ENCODE data around the gene RHEBL1. TPM values are rescaled to one million over a fixed set of nuclear protein-coding genes. Genes with fewer than 3 reads are reported as not detected.

RHEBL1 gene
- polyA plus RNA-seq, 1 donor (not counting 4 experiments of a cell fraction or from before 2014, with no cell fraction given), result 0.51 TPM

DNA sequence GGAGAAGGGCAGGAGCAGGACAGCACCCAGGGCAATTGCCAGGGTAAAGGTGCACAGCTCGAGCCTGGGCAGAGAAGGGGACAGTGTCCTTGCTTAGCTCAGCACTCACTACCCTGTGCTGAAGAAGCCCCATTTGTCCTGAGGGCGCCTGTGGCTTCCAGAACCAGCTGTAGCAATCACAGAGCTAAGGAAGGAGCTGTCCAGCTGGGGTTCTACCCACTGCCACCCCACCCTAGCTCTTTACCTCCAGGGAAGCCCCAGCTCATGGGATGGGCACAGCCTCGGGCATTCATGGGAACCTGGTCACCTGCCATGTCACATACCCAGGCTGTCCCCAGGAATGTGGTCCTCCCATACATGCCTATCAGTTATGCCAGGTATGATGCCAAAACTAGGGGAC, 35.0 kb upstream of the RHEBL1 start:
- Histone ChIP-seq H3K4me2 (ENCODE audit: control insufficient read depth, extremely low read depth, insufficient read depth, low read depth, low read length) (no peak overlapping the region), H3K27ac (ENCODE audit: control insufficient read depth, insufficient read depth, low read length) (no peak overlapping the region), H2AFZ (ENCODE audit: control insufficient read depth, low read length) (no peak overlapping the region), H3K4me1 (ENCODE audit: control insufficient read depth, extremely low read depth, insufficient read depth, low read length) (peaks cover 17% of the 10 kb centered on the region), H3K9me1 (ENCODE audit: control insufficient read depth, extremely low read depth, insufficient read depth, low read length) (no peaks in the 10 kb centered on the region), H3K9me3 (ENCODE audit: control insufficient read depth, low read depth, low read length) (no peaks in the 10 kb centered on the region), H3K9ac (ENCODE audit: control insufficient read depth, extremely low read depth, insufficient read depth, low read length) (no peak overlapping the region), H3K4me3 (ENCODE audit: control insufficient read depth in 2 of 3, extremely low read depth in 1 of 3, insufficient read depth in 2 of 3, low read depth in 1 of 3, low read length in 3 of 3) (no peak overlapping the region), H3K36me3 (ENCODE audit: control insufficient read depth in 2 of 2, extremely low read depth in 1 of 2, insufficient read depth in 2 of 2, low read length in 2 of 2) (peaks cover 24 to 39% of the 10 kb centered on the region in 2 experiments), H3K79me2 (ENCODE audit: control insufficient read depth, insufficient read depth, low read length) (peaks cover 18% of the 10 kb centered on the region), H3K27me3 (ENCODE audit: control insufficient read depth, extremely low read depth, insufficient read depth, low read length) (no peaks in the 10 kb centered on the region), H4K20me1 (ENCODE audit: control insufficient read depth, extremely low read depth, insufficient read depth, low read length) (no peaks in the 10 kb centered on the region)
- FAIRE-seq (no peak), DNase-seq (ENCODE audit: low read depth, low spot score) (no peak)
- TF ChIP-seq, protein P1, sequence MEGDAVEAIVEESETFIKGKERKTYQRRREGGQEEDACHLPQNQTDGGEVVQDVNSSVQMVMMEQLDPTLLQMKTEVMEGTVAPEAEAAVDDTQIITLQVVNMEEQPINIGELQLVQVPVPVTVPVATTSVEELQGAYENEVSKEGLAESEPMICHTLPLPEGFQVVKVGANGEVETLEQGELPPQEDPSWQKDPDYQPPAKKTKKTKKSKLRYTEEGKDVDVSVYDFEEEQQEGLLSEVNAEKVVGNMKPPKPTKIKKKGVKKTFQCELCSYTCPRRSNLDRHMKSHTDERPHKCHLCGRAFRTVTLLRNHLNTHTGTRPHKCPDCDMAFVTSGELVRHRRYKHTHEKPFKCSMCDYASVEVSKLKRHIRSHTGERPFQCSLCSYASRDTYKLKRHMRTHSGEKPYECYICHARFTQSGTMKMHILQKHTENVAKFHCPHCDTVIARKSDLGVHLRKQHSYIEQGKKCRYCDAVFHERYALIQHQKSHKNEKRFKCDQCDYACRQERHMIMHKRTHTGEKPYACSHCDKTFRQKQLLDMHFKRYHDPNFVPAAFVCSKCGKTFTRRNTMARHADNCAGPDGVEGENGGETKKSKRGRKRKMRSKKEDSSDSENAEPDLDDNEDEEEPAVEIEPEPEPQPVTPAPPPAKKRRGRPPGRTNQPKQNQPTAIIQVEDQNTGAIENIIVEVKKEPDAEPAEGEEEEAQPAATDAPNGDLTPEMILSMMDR (optimal IDR thresholded peaks at IDR 0.05 in 1 of 3, IDR thresholded peaks at IDR 0.05 in 1 of 3, conservative IDR thresholded peaks at IDR 0.05 in 1 of 3; ENCODE audit: extremely low read depth in 1 of 3, insufficient read depth in 2 of 3, low read length in 3 of 3), result no peak
- no peak for TF ChIP-seq EZH2 (IDR thresholded peaks at IDR 0.05; ENCODE audit: low read length)
- dilution Hi-C loops (cut with MboI; ENCODE audit: extremely low pct_ligation_motif_present, low sequenced_read_pairs), result no loop called here

GRCh38 chr12:49100380-49100779, 30.6 kb upstream of the RHEBL1 start:
- DNase-seq (ENCODE audit: low read depth, low spot score), result no peak
- H3K79me2 ChIP-seq (ENCODE audit: control insufficient read depth, insufficient read depth, low read length), result no peaks in the 10 kb centered on the region
- dilution Hi-C loops (cut with MboI; ENCODE audit: extremely low pct_ligation_motif_present, low sequenced_read_pairs), result no loop called here
- FAIRE-seq, result no peak
- H2AFZ ChIP-seq (ENCODE audit: control insufficient read depth, low read length), result no peak overlapping the region
- H3K4me3 ChIP-seq (ENCODE audit: control insufficient read depth in 2 of 3, extremely low read depth in 1 of 3, insufficient read depth in 2 of 3, low read depth in 1 of 3, low read length in 3 of 3), result no peak overlapping the region
- H3K27me3 ChIP-seq (ENCODE audit: control insufficient read depth, extremely low read depth, insufficient read depth, low read length), result peaks cover 1% of the 10 kb centered on the region
- no peak overlapping the region for H3K4me2 ChIP-seq (ENCODE audit: control insufficient read depth, extremely low read depth, insufficient read depth, low read depth, low read length)
- no peak overlapping the region for H3K9ac ChIP-seq (ENCODE audit: control insufficient read depth, extremely low read depth, insufficient read depth, low read length)
- H3K36me3 ChIP-seq (ENCODE audit: control insufficient read depth in 2 of 2, extremely low read depth in 1 of 2, insufficient read depth in 2 of 2, low read length in 2 of 2), result peaks cover 36 to 43% of the 10 kb centered on the region in 2 experiments
- no peaks in the 10 kb centered on the region for H3K9me1 ChIP-seq (ENCODE audit: control insufficient read depth, extremely low read depth, insufficient read depth, low read length)
- H3K27ac ChIP-seq (ENCODE audit: control insufficient read depth, insufficient read depth, low read length), result no peak overlapping the region
- no peaks in the 10 kb centered on the region for H3K9me3 ChIP-seq (ENCODE audit: control insufficient read depth, low read depth, low read length)
- TF ChIP-seq, protein P1 (optimal IDR thresholded peaks at IDR 0.05 in 1 of 3, IDR thresholded peaks at IDR 0.05 in 1 of 3, conservative IDR thresholded peaks at IDR 0.05 in 1 of 3; ENCODE audit: extremely low read depth in 1 of 3, insufficient read depth in 2 of 3, low read length in 3 of 3), result no peak
- no peak for TF ChIP-seq EZH2 (IDR thresholded peaks at IDR 0.05; ENCODE audit: low read length)
- H4K20me1 ChIP-seq (ENCODE audit: control insufficient read depth, extremely low read depth, insufficient read depth, low read length), result no peaks in the 10 kb centered on the region
- H3K4me1 ChIP-seq (ENCODE audit: control insufficient read depth, extremely low read depth, insufficient read depth, low read length), result peaks cover under 1% of the 10 kb centered on the region

All from keratinocyte (primary cell).